Fibroblast of lung (primary cell): Measurements from ENCODE around the gene C11orf52. TPM values are rescaled to one million over a fixed set of nuclear protein-coding genes. Genes with fewer than 3 reads are reported as not detected.

Experiments used
- DNase-seq, 2 donors: peaks; one replicate each; pipeline versions ENCODE4 v3.0.0 to v3.0.0-alpha.2; 2010; ENCODE audit warnings: low read depth in 2 of 2
- H2AFZ ChIP-seq: 2 replicates; pipeline ENCODE4 v1.5.1; 2012; ENCODE audit warnings: low read length, control low read depth, inconsistent platforms
- H3K27ac ChIP-seq: 2 replicates; pipeline ENCODE4 v1.5.1; 2011; ENCODE audit warnings: low read length, control low read depth; ENCODE audit not compliant: insufficient read depth
- H3K27me3 ChIP-seq: 2 replicates; pipeline ENCODE4 v1.5.1; 2011; ENCODE audit warnings: mild to moderate bottlenecking, low read length; ENCODE audit not compliant: control insufficient read depth, insufficient read depth
- H3K36me3 ChIP-seq: 2 replicates; pipeline ENCODE4 v1.5.1; 2011; ENCODE audit warnings: low read length; ENCODE audit not compliant: control insufficient read depth, insufficient read depth
- H3K4me1 ChIP-seq: 2 replicates; pipeline ENCODE4 v1.5.1; 2011; ENCODE audit warnings: low read length; ENCODE audit not compliant: control insufficient read depth, insufficient read depth; ENCODE audit errors: extremely low read depth
- H3K4me2 ChIP-seq: 2 replicates; pipeline ENCODE4 v1.5.1; 2011; ENCODE audit warnings: low read length, control low read depth; ENCODE audit not compliant: insufficient read depth; ENCODE audit errors: extremely low read depth
- H3K4me3 ChIP-seq, 4 experiments: fragments of 200-600 bp in 1 of 4; sonication (generic) in 1 of 4; replicated peaks in 1 of 4; 2 replicates each; pipeline ENCODE4 v1.5.1; 2011 to 2016; ENCODE audit warnings: low read length in 4 of 4, low read depth in 3 of 4, mild to moderate bottlenecking in 3 of 4, control low read depth in 2 of 4, inconsistent platforms in 1 of 4, mixed read lengths in 1 of 4; ENCODE audit not compliant: insufficient read depth in 1 of 4; ENCODE audit errors: control extremely low read depth in 1 of 4
- H3K79me2 ChIP-seq: 2 replicates; pipeline ENCODE4 v1.5.1; 2012; ENCODE audit warnings: mild to moderate bottlenecking, low read length, inconsistent platforms; ENCODE audit not compliant: control insufficient read depth, insufficient read depth
- H3K9ac ChIP-seq: 2 replicates; pipeline ENCODE4 v1.5.1; 2011; ENCODE audit warnings: mild to moderate bottlenecking, low read length, control low read depth; ENCODE audit not compliant: insufficient read depth
- H3K9me3 ChIP-seq: 2 replicates; pipeline ENCODE4 v1.5.1; 2012; ENCODE audit warnings: low read depth, low read length; ENCODE audit not compliant: control insufficient read depth, insufficient read depth
- H4K20me1 ChIP-seq: 2 replicates; pipeline ENCODE4 v1.5.1; 2011; ENCODE audit warnings: low read length; ENCODE audit not compliant: control insufficient read depth, insufficient read depth; ENCODE audit errors: extremely low read depth
- CTCF ChIP-seq, 2 donors: IDR thresholded peaks in 1 of 2; conservative IDR thresholded peaks in 1 of 2; 1 replicate in 1 of 2; 2 replicates in 1 of 2; pipeline ENCODE4 v1.5.1; 2011 to 2012; ENCODE audit warnings: low read length in 2 of 2, control low read depth in 1 of 2, inconsistent platforms in 1 of 2, low read depth in 1 of 2, mild to moderate bottlenecking in 1 of 2
- EZH2 ChIP-seq: IDR thresholded peaks from 2 replicates; pipeline ENCODE4 v1.5.1; 2012; ENCODE audit warnings: low read length, control low read depth, mild to moderate bottlenecking; ENCODE audit errors: missing control alignments
- polyA plus RNA-seq, 2 donors: library from polyadenylated mRNA; depleted of rRNA in 1 of 2; stranded (reverse) in 1 of 2; unstranded in 1 of 2; fragments of >200 nt; gene quantifications; 2 replicates each; pipeline ENCODE4 v1.2.1, GENCODE V29; 2011 to 2012; ENCODE audit warnings: missing spikeins in 1 of 2
- total RNA-seq: library from RNA; depleted of rRNA; stranded (reverse); fragments of >200 nt; gene quantifications from 2 replicates; pipeline ENCODE4 v1.2.1, GENCODE V29; 2014

C11orf52 gene
- total and polyA plus RNA-seq, 2 donors (not counting 1 experiment from before 2014, with no cell fraction given): 0.99 to 1.3 TPM

- no peak for DNase-seq
- no peak for TF ChIP-seq EZH2
- TF ChIP-seq CTCF (conservative IDR thresholded peaks at IDR 0.05 in 1 of 2, IDR thresholded peaks at IDR 0.05 in 1 of 2; ENCODE audit: low read depth in 1 of 2, low read length in 2 of 2): no peak
- H3K4me1 ChIP-seq: peaks cover 16% of the 10 kb centered on the region
- peak overlapping the region; percentile 64 for H3K4me2 ChIP-seq
- peak overlapping the region; percentile 65 for H3K9ac ChIP-seq
- H2AFZ ChIP-seq: peak overlapping the region; percentile 79
- H3K79me2 ChIP-seq: no peaks in the 10 kb centered on the region
- no peaks in the 10 kb centered on the region for H4K20me1 ChIP-seq
- H3K36me3 ChIP-seq: no peaks in the 10 kb centered on the region
- peak overlapping the region; percentile 65 for H3K27ac ChIP-seq
- H3K9me3 ChIP-seq: no peaks in the 10 kb centered on the region
- peak overlapping the region in 3 of 4 experiments; percentile 9 to 64 (median 11) for H3K4me3 ChIP-seq
- no peaks in the 10 kb centered on the region for H3K27me3 ChIP-seq
These were observed 5.5 kb upstream of the C11orf52 start for GRCh38 chr11:111913031-111913861.

GRCh38 chr11:111913997-111914396, 4.7 kb upstream of the C11orf52 start:
- Histone ChIP-seq H3K4me2 (peak overlapping the region; percentile 64), H3K9ac (peak overlapping the region; percentile 65), H4K20me1 (no peaks in the 10 kb centered on the region), H3K36me3 (no peaks in the 10 kb centered on the region), H2AFZ (peak overlapping the region; percentile 55), H3K4me1 (peaks cover 16% of the 10 kb centered on the region), H3K27ac (peak overlapping the region; percentile 65), H3K4me3 (peak overlapping the region in 1 of 4 experiments; percentile 64), H3K27me3 (no peaks in the 10 kb centered on the region), H3K9me3 (no peaks in the 10 kb centered on the region), H3K79me2 (no peaks in the 10 kb centered on the region)
- DNase-seq: peak; percentile 66 to 72
- TF ChIP-seq CTCF (conservative IDR thresholded peaks at IDR 0.05 in 1 of 2, IDR thresholded peaks at IDR 0.05 in 1 of 2; ENCODE audit: low read depth in 1 of 2, low read length in 2 of 2): no peak

- no peak overlapping the region for H3K27ac ChIP-seq
- H3K9me3 ChIP-seq: no peaks in the 10 kb centered on the region
- no peaks in the 10 kb centered on the region for H4K20me1 ChIP-seq
- no peak overlapping the region for H3K4me3 ChIP-seq
- no peak overlapping the region for H3K4me2 ChIP-seq
- H3K36me3 ChIP-seq: no peaks in the 10 kb centered on the region
- no peaks in the 10 kb centered on the region for H3K79me2 ChIP-seq
- peaks cover 13% of the 10 kb centered on the region for H3K4me1 ChIP-seq
- no peak overlapping the region for H2AFZ ChIP-seq
- no peak for DNase-seq
- TF ChIP-seq EZH2 (no peak), CTCF (conservative IDR thresholded peaks at IDR 0.05 in 1 of 2, IDR thresholded peaks at IDR 0.05 in 1 of 2; ENCODE audit: low read depth in 1 of 2, low read length in 2 of 2) (no peak)
- H3K27me3 ChIP-seq: no peaks in the 10 kb centered on the region
- no peak overlapping the region for H3K9ac ChIP-seq
These were observed 1.9 kb upstream of the C11orf52 start for GRCh38 chr11:111916768-111917167.
